Left ventricle myocardium superior (tissue), 1 donor: ENCODE measurements around the gene CPPED1. TPM values are rescaled to one million over a fixed set of nuclear protein-coding genes. Genes with fewer than 3 reads are reported as not detected.
"Not testable (repeated sequence)": the region's sequence is repeated elsewhere in the genome, so short reads cannot be mapped to it uniquely, and the experiment has no call there.

Experiments
- ATAC-seq: fragments of 200-7000 bp; cut with Tn5 transposase; one replicate; pipeline ENCODE4 v1.9.1; 2020; ENCODE audit warnings: mild to moderate bottlenecking, moderate library complexity
- DNase-seq: peaks from one replicate; pipeline ENCODE4 v3.0.0-alpha.2; 2020
- intact Hi-C: fragments of 100-400 bp; cut with micrococcal nuclease; formaldehyde crosslinking; loops from one replicate; pipeline ENCODE4 v1.11.0; 2022
- total RNA-seq: library from RNA; stranded (reverse); fragmentation: NEBNext Ultra II Directional; extraction: Animal tissue kit (Norgen Biotek cat#: 25700); gene quantifications from one replicate; pipeline ENCODE4 v1.2.1, GENCODE V29; 2021
- donor health status: DM: no; HTN: yes; CAD: no; lungs with severe emphysema.

CPPED1 gene
- total RNA-seq, 1 donor from 2014 or later = 15.1 TPM

GRCh38 chr16:12778726-12779125, 25.0 kb downstream of the CPPED1 start:
- intact Hi-C loops = no loop called here
- ATAC-seq (no peak), DNase-seq (no peak)

GRCh38 chr16:12775656-12776236, 27.9 kb downstream of the CPPED1 start:
- ATAC-seq = no peak
- no peak for DNase-seq
- intact Hi-C loops = no loop called here

DNA sequence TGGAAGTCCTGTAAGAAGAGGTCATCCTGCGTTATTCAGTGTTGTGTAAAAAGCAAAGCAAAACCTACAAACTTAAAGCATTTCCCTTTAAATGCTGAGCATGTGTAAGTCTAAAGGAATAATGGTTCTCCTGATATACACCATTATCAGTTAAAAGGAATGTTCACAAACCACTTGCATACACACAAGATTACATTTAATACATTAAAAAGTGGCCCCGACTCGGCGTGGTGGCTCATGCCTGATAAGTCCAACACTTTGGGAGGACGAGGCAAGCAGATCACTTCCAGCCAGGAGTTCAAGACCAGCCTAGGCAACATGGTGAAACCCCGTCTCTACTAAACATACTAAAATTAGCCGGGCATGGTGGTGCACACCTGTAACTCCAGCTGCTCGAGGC, 30.5 kb downstream of the CPPED1 start:
- intact Hi-C loops = no loop called here
- ATAC-seq (no peak), DNase-seq (no peak)

- DNase-seq (no peak), ATAC-seq (peak; percentile 52)
- intact Hi-C loops = no loop called here
These were observed 32.3 kb downstream of the CPPED1 start for GRCh38 chr16:12771341-12771798.

DNA sequence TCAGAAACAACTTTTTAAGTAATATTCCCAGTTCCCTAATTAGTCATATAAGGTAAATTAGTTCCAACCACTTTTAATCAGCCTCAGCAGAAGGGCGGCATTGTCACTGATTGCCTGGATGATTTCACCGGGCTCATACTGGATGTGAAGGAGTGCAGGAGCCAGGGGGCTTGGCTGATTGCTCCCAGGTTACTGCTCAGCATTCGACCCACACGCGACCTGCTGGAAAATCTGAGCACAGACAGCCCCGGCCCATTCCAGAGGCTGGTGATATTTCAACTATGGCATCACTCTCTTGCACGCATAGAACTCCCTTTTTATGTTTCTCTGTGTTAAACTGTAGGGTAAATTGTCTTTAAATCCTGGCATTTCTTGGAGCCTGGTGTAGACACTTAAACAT, 34.2 kb downstream of the CPPED1 start:
- intact Hi-C loops = no loop called here
- DNase-seq = no peak
- no peak for ATAC-seq

- ATAC-seq = no peak
- intact Hi-C loops = no loop called here
- DNase-seq = no peak
These were observed 35.8 kb downstream of the CPPED1 start for GRCh38 chr16:12767897-12768296.

DNA sequence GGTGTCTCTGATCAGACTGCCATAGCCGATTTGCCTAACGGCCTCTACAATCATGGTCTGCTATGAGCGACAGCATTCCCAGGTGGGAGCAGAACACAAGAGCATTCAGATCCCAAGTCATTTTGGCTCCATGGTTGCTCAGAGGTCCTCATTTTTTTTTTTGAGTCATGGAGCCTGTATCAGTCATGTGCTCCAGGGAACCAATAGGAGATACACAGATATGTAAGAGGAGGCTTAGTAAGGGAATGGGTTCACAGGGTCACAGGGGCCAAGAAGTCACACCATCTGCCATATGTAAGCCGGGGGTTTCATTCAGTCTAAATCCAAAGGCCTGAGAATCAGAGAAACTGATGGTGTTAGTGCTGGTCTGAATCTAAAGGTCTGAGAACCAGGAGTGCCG, 36.8 kb downstream of the CPPED1 start:
- DNase-seq (no peak), ATAC-seq (no peak)
- intact Hi-C loops = no loop called here

- ATAC-seq, DNase-seq, intact Hi-C loops: not testable (repeated sequence)
These were observed 37.5 kb downstream of the CPPED1 start for GRCh38 chr16:12766208-12766607.

- ATAC-seq = no peak
These were observed 38.7 kb downstream of the CPPED1 start for GRCh38 chr16:12764813-12765488.

GRCh38 chr16:12763517-12763916, 40.2 kb downstream of the CPPED1 start:
- intact Hi-C loops = no loop called here
- no peak for DNase-seq
- ATAC-seq = no peak

More at GRCh38 chr16:12764813-12765488, 38.7 kb downstream of the CPPED1 start:
- intact Hi-C loops = no loop called here
- DNase-seq = no peak

GRCh38 chr16:12760819-12761611, 42.7 kb downstream of the CPPED1 start:
- no peak for DNase-seq
- intact Hi-C loops = no loop called here
- ATAC-seq = no peak

DNA sequence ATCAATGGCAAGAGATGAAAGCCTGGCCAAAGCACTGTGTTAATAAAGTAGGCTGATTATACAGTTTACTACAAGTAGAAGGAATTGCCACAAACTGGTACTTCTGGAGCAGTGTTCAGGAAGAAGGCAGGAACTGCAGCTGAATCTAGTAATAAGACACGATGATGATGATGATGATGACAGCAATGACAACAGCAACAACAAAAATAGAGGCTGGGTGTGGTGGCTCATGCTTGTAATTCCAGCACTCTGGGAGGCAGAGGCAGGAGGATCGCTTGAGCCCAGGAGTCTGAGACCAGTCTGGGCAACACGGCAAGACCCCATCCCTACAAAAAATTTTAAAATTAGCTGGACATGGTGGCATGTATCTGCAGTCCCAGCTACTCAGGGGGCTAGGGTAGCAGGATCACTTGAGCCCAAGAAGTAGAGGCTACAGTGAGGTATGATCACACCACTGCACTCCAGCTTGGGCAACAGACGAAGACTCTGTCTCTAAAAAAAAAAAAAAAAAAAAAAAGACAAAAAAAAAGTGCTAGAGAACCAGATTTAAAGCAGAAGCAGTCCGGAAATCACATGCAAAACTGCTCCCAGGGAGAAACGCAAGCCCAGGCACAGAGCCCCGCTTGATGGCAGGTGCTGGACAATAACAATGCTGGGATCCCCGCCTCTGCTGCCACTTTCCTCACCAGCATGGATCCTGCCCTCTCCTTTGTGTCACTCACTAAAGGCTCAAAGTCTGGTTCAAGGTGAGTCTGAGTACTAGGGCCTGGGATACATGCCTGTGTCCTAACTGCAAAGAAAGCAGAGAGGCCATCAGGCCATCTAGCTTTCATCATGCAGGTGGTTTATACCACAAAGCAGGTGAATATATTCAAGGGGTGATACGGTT, 44.8 kb downstream of the CPPED1 start:
- ATAC-seq (no peak), DNase-seq (no peak)
- intact Hi-C loops = no loop called here

GRCh38 chr16:12758031-12758669, 45.5 kb downstream of the CPPED1 start:
- intact Hi-C loops = no loop called here
- DNase-seq (no peak), ATAC-seq (peak; percentile 43)

DNA sequence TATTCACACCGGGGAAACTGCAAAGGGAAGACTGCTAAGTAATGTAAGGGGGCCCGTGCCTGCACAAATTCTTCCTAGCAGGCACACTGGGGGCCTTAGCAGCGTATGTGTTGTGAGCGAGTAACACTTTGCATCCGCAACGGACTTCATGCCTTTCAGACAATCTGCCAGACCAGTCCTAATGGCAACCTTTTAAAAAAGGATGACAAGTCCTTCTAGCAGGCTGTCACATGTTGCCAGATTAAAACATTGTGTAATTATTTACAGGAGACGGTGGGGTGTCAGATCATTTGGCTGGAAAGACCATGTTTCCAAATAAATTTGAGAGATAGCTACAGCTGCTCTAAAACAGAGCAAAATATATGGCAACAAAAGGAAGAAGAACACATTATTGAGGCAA, 46.1 kb downstream of the CPPED1 start:
- DNase-seq = no peak
- intact Hi-C loops = no loop called here
- no peak for ATAC-seq

- DNase-seq (no peak), ATAC-seq (no peak)
- intact Hi-C loops = no loop called here
These were observed 48.7 kb downstream of the CPPED1 start for GRCh38 chr16:12754824-12755543.

DNA sequence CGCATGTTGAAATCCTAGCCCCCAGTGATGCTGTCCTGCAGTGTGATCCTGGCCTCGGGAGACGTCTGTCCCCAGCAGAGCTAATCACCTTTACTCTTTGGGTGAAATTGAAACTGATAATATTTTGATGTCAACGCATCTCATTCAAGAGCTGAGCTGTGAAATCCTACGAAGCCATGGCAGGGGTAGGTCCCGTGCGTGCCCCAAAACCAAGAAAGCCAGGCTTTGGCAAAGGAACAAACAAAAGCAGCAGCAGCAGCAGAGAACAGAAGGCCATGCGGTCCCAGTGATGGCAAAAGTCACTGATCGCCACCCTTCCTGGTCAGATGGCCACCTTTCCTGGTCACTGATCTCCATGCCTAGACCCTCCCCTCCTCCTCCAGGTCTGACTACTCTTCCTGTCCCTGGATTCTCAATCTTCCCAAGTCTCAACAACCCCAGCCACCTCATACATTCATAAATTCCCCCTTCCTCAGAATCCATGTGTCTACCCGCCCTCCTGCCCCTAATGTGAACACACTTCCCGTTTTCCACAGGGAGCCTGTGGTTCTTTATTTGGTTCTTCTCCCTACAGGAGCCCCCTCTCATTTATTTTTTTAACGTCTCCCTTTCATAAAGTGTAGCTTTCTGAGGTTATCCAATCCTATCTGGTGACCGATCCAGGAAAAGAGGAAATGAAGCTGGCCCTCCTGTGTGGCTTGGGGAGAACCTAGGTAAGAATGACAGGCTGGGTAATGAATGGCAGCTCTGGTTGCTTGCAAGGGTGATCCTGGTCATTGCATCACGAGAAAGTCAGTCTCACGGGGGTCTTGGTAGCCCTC, 50.3 kb downstream of the CPPED1 start:
- intact Hi-C loops = no loop called here
- no peak for ATAC-seq

GRCh38 chr16:12752159-12752558, 51.5 kb downstream of the CPPED1 start:
- ATAC-seq (no peak), DNase-seq (no peak)
- intact Hi-C loops = no loop called here

More for the DNA sequence above, 50.3 kb downstream of the CPPED1 start:
- DNase-seq = no peak
